ENCODE results near the gene DNAI2.

DNAI2 gene

GRCh38 chr17:74307984-74308773 lies 34.1 kb downstream of the DNAI2 start:
- no peak for DNase-seq

GRCh38 chr17:74309902-74310301 lies 35.9 kb downstream of the DNAI2 start:
- no peak for DNase-seq

GRCh38 chr17:74314877-74315276 lies 40.8 kb downstream of the DNAI2 start:
- no peak for DNase-seq

GRCh38 chr17:74316220-74316619 lies 42.2 kb downstream of the DNAI2 start:
- DNase-seq: no peak

- DNase-seq: no peak
Observed at GRCh38 chr17:74317071-74317470, 43.0 kb downstream of the DNAI2 start.

GRCh38 chr17:74318391-74318790 lies 44.4 kb downstream of the DNAI2 start:
- DNase-seq: no peak

- no peak for DNase-seq
Observed at GRCh38 chr17:74324521-74324920, 50.5 kb downstream of the DNAI2 start.

- DNase-seq: no peak
Observed at GRCh38 chr17:74325376-74325742, 51.3 kb downstream of the DNAI2 start.

- peak; percentile 40 for DNase-seq
Observed at GRCh38 chr17:74325743-74326379, 51.8 kb downstream of the DNAI2 start, which contains the start of gene KIF19. Gene KIF19 (plus strand): TSS chr17:74326226. CDS start chr17:74326350, 124 bp downstream.

GRCh38 chr17:74326506-74326905 lies 52.5 kb downstream of the DNAI2 start:
- no peak for DNase-seq

- DNase-seq: no peak
Observed at GRCh38 chr17:74328487-74328886, 54.5 kb downstream of the DNAI2 start.

- DNase-seq: no peak
Observed at GRCh38 chr17:74329378-74329777, 55.3 kb downstream of the DNAI2 start.

GRCh38 chr17:74330446-74330845 lies 56.4 kb downstream of the DNAI2 start:
- no peak for DNase-seq

- no peak for DNase-seq
Observed at GRCh38 chr17:74332017-74332650, 58.1 kb downstream of the DNAI2 start.

- no peak for DNase-seq
Observed at GRCh38 chr17:74332763-74333283, 58.8 kb downstream of the DNAI2 start.

GRCh38 chr17:74334393-74335039 lies 60.5 kb downstream of the DNAI2 start:
- no peak for DNase-seq

- no peak for DNase-seq
Observed at GRCh38 chr17:74335529-74336062, 61.6 kb downstream of the DNAI2 start.

- DNase-seq: no peak
Observed at GRCh38 chr17:74336307-74336706, 62.3 kb downstream of the DNAI2 start.

GRCh38 chr17:74337834-74338500 lies 63.9 kb downstream of the DNAI2 start:
- no peak for DNase-seq

GRCh38 chr17:74339537-74340195 lies 65.6 kb downstream of the DNAI2 start:
- DNase-seq: no peak

- DNase-seq: no peak
Observed at GRCh38 chr17:74340470-74341023, 66.5 kb downstream of the DNAI2 start.

Data from activated gamma-delta T cell treated with Interleukin-2 at 50 U/mL for 16 hours (primary cell).